Effector memory CD8-positive, alpha-beta T cell (primary cell): Measurements from ENCODE around the gene FGD4.
A peak's percentile ranks its signal among the peaks of the same experiment; 100 is the strongest.

Source experiments
- ATAC-seq: fragments of 150-1000 bp; cut with Tn5 transposase; replicated peaks from 2 replicates; pipeline ENCODE4 v1.10.0; 2021; ENCODE audit warnings: mild to moderate bottlenecking, moderate library complexity
- DNase-seq, 3 experiments: peaks; one replicate each; pipeline ENCODE4 v3.0.0; 2021
- H3K27ac Mint-ChIP-seq, 2 donors: one replicate each; pipeline ENCODE4 v1.8.0; 2022; ENCODE audit warnings: mild to moderate bottlenecking in 2 of 2, mixed read lengths in 2 of 2, moderate library complexity in 2 of 2
- H3K27me3 Mint-ChIP-seq, 2 donors: one replicate each; pipeline ENCODE4 v1.8.0; 2022; ENCODE audit warnings: mixed read lengths in 2 of 2
- H3K36me3 Mint-ChIP-seq: one replicate; pipeline ENCODE4 v1.8.0; 2022; ENCODE audit warnings: mild to moderate bottlenecking, moderate library complexity, mixed read lengths; ENCODE audit not compliant: insufficient read depth
- H3K4me1 Mint-ChIP-seq, 2 donors: one replicate each; pipeline ENCODE4 v1.8.0; 2022; ENCODE audit warnings: low read depth in 2 of 2, mixed read lengths in 2 of 2
- H3K4me3 Mint-ChIP-seq, 2 donors: one replicate each; pipeline ENCODE4 v1.8.0; 2022; ENCODE audit warnings: mild to moderate bottlenecking in 2 of 2, mixed read lengths in 2 of 2, moderate library complexity in 2 of 2
- H3K9me3 Mint-ChIP-seq, 2 donors: one replicate each; pipeline ENCODE4 v1.8.0; 2022; ENCODE audit warnings: mixed read lengths in 2 of 2

FGD4 gene

DNA sequence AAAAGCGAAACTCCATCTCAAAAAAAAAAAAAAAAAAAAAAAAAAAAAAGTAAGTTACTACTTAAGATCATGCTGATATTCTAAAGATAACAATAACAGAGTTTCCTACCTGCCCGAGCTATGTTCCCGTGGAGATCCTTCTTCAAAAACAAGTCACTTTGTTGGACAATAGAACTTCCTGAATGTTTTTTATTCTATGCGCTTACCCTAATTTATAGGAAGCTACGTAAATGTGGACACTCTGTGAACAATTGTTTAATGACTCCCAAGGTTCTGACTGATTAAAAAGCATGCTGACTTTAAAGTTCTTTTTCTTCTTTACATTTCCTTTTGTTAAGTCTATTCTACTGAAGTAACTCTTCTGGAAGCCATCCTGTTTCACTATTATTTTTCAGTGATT lies 52.5 kb downstream of the FGD4 start:
- no peak overlapping the region for H3K27ac Mint-ChIP-seq
- H3K9me3 Mint-ChIP-seq, result no peaks in the 10 kb centered on the region
- ATAC-seq (no peak), DNase-seq (no peak)
- H3K36me3 Mint-ChIP-seq, result no peaks in the 10 kb centered on the region
- H3K4me3 Mint-ChIP-seq, result no peak overlapping the region
- peaks cover 0 to 10% of the 10 kb centered on the region in 2 donors for H3K27me3 Mint-ChIP-seq
- no peaks in the 10 kb centered on the region for H3K4me1 Mint-ChIP-seq

DNA sequence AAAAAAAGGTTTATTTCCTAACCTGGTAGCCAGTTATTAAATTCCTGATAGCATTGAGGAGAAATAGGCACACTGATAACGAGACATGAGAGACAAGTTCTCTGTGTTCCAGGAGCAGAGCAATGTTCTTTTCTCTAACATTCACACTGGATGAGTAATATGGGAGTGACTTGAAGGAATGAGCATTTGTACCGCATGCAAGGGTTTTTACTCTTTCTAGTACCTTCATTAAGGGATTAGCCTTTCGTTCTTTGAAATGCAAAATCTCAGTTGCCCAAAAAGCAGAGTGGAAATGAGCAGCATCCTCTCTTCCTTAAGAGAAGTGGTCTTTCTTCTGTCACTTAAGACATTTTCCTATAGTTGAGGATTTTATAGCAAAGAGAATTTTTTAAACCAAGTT lies 54.7 kb downstream of the FGD4 start:
- Mint-ChIP-seq H3K4me3 (no peak overlapping the region), H3K9me3 (no peaks in the 10 kb centered on the region), H3K4me1 (no peaks in the 10 kb centered on the region), H3K36me3 (no peaks in the 10 kb centered on the region), H3K27ac (no peak overlapping the region), H3K27me3 (no peaks in the 10 kb centered on the region)
- ATAC-seq (no peak), DNase-seq (no peak)

DNA sequence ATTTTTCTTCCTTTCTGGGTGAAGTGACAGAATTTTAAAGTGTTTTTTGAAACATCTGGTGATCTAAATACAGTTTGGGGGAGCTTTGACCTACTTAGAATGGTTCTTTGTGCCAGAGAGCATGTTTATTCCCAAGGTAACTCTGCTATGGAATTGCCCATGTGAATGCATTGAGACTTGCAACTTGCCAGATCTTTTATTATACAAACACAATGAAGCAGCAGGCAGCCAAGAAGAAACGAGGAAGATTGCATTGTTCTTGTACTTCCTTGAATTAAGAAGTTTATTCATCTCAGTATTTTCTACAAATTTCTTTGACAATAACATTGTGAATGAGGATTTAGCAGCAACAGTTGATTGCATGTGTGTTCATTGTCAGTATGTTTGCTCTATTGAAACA lies 55.5 kb downstream of the FGD4 start:
- no peaks in the 10 kb centered on the region for H3K4me1 Mint-ChIP-seq
- H3K4me3 Mint-ChIP-seq, result no peak overlapping the region
- H3K27me3 Mint-ChIP-seq, result no peaks in the 10 kb centered on the region
- no peaks in the 10 kb centered on the region for H3K36me3 Mint-ChIP-seq
- no peak overlapping the region for H3K27ac Mint-ChIP-seq
- ATAC-seq (no peak), DNase-seq (no peak)
- H3K9me3 Mint-ChIP-seq, result no peaks in the 10 kb centered on the region

DNA sequence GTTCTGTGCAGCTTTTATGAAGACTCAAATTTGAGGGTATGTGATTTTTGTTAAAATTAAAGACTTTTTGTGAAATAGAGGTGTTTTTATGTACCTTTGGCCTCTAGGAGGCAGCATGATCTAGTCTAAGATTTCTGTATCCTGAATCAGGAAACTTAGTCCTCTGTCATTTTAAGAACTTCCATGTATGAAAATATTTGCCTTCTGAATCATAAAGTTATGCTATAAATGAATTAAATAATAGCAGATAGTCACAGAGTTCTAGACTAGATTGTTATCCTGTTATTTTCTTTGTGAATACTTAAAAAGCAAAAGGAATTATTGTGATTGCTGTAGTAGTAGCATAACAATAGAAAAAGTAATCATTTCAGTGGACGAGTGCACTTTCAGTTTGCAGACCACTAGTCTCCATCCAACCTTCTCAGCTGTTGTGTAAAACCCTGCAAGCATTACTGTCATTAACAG lies 56.3 kb downstream of the FGD4 start:
- Mint-ChIP-seq H3K27ac (peak overlapping the region; percentile 44 to 56), H3K9me3 (no peaks in the 10 kb centered on the region), H3K36me3 (no peaks in the 10 kb centered on the region), H3K27me3 (no peaks in the 10 kb centered on the region), H3K4me3 (peak overlapping the region in 1 of 2 donors; percentile 38), H3K4me1 (no peaks in the 10 kb centered on the region)
- ATAC-seq (no peak), DNase-seq (peak in 1 of 3 experiments; percentile 4)

DNA sequence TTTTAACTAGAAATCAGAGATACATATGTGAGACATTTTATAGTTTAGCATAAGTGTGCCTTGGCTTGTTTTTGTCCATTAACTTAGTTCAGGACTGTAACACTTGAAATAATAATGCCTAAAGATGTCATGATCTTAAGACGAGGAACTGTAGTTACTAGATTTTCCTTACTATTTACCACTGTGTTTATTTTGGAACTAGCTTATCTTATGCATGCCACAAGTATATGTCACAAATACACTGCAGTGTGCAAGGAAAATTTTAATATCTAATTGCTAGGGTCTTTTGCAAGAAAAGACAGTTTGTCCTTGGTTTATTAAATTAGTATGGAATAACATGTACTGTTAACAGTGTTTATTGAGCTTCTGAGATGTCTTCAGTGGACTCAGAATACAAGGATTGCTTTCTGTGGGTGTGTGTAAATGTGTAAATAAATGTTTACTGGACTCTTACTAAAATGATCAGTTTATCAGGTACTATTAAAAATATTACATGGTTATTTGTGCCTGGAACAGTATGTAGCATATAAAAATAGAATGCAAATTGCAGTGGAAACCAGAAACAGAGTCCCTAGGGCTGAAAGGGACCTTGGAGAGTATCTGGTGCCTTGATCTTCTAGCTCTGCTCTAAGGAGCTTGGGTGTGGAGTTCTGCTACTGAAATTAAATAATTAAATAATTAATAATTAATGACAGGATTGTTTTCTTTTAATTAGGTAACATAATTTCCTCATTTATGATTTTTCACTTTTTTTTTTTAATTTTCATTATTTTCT lies 58.1 kb downstream of the FGD4 start:
- ATAC-seq (no peak), DNase-seq (no peak)
- no peaks in the 10 kb centered on the region for H3K4me1 Mint-ChIP-seq
- H3K27me3 Mint-ChIP-seq, result no peaks in the 10 kb centered on the region
- H3K4me3 Mint-ChIP-seq, result no peak overlapping the region
- no peaks in the 10 kb centered on the region for H3K36me3 Mint-ChIP-seq
- no peaks in the 10 kb centered on the region for H3K9me3 Mint-ChIP-seq
- H3K27ac Mint-ChIP-seq, result no peak overlapping the region

DNA sequence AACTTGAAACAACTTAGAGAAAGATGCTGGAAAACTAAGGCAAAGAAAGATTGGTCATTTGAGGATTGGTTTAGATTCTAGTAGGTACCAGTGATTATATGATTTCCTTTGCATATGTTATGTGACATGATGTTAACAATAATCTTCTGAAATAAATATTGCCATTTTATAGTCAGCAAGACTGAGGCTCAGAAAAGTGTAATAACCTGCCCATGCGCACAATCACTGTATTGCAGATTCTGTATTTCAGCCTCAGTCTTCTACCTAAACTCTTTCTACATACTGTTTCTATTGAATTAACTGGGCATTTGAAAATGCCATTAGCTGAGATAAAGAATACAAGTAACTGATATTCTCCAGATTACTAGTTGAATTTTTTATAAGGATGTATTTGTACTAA lies 61.3 kb downstream of the FGD4 start:
- DNase-seq, result no peak
- no peak for ATAC-seq
- no peaks in the 10 kb centered on the region for H3K9me3 Mint-ChIP-seq

DNA sequence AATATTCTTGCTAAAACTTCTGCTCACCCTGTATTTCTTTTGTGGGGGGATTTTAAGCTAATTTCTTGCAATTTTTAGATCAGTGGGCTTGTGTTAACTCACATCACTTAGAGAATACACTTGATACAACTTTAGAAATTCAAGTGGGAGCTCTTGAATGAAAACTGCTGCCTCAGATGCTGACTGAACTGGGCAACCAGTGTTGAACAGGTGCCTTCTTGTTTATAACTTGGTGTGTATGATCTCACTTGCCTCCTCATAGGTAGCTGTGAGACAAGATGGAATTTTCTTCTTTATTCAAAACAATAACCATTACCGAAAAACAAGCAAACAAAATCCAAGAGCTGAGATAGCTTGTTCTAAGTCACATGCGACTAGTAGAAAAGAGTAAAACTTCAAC lies 63.5 kb downstream of the FGD4 start:
- Mint-ChIP-seq H3K27ac (no peak overlapping the region), H3K9me3 (no peaks in the 10 kb centered on the region), H3K4me1 (no peaks in the 10 kb centered on the region), H3K27me3 (no peaks in the 10 kb centered on the region), H3K36me3 (no peaks in the 10 kb centered on the region), H3K4me3 (no peak overlapping the region)
- DNase-seq (no peak), ATAC-seq (no peak)

More for the DNA sequence above, 61.3 kb downstream of the FGD4 start:
- H3K4me3 Mint-ChIP-seq, result no peak overlapping the region
- H3K27ac Mint-ChIP-seq, result no peak overlapping the region
- no peaks in the 10 kb centered on the region for H3K36me3 Mint-ChIP-seq
- no peaks in the 10 kb centered on the region for H3K4me1 Mint-ChIP-seq
- no peaks in the 10 kb centered on the region for H3K27me3 Mint-ChIP-seq

DNA sequence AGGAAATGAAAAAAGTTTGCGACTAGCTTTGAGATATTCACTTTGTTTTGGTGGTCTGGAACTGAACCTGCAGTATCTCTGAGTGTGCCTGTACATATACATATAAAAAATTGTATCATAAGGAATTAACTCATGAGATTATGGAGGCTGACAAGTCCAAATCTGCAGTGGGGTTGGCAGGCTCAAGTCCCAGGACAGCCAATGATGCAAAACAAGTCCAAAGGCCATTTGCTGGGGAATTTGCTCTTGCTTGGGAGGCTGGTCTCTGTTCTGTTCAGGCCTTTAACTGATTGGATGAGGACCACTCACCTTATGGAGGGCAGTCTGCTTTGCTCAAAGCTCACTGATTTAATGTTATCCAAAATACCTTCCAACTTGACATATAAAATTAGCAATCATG lies 66.8 kb downstream of the FGD4 start:
- Mint-ChIP-seq H3K4me1 (no peaks in the 10 kb centered on the region), H3K4me3 (no peak overlapping the region), H3K36me3 (no peaks in the 10 kb centered on the region), H3K9me3 (no peaks in the 10 kb centered on the region), H3K27me3 (no peaks in the 10 kb centered on the region), H3K27ac (no peak overlapping the region)
- DNase-seq, result no peak
- ATAC-seq, result no peak

DNA sequence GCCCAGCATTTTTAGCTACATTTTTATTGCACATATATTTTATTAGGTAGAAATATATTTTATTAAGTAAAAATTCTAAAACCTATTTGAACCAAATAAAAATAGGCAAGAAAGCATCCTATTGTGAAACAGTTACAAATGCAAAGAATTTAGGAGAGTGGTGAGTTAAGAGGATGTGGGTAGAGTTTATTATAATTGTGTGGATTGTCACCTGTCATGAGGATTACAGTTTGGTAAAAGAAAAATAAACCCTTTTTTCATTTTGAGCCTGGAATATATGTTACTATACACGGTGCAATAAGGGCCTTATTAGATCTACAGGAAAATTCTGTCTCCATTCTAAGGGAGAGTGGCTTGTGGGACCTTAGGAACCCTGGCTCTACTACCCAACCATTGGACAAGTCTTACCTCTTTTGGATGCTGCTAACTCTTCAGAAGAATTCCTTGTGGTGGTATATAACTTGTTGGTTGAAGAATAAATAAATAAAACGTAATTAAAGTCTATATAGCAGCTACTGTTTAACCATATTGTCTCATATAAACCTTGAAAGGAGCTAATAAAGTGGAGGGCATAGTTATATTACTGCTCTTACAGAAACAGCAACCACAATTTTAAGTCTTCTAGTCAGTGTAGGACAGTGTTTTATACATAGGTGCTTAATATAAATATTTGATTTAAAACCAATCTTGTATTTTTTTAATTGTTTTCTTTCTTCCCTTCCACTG lies 67.8 kb downstream of the FGD4 start:
- H3K36me3 Mint-ChIP-seq, result no peaks in the 10 kb centered on the region
- H3K4me3 Mint-ChIP-seq, result no peak overlapping the region

DNA sequence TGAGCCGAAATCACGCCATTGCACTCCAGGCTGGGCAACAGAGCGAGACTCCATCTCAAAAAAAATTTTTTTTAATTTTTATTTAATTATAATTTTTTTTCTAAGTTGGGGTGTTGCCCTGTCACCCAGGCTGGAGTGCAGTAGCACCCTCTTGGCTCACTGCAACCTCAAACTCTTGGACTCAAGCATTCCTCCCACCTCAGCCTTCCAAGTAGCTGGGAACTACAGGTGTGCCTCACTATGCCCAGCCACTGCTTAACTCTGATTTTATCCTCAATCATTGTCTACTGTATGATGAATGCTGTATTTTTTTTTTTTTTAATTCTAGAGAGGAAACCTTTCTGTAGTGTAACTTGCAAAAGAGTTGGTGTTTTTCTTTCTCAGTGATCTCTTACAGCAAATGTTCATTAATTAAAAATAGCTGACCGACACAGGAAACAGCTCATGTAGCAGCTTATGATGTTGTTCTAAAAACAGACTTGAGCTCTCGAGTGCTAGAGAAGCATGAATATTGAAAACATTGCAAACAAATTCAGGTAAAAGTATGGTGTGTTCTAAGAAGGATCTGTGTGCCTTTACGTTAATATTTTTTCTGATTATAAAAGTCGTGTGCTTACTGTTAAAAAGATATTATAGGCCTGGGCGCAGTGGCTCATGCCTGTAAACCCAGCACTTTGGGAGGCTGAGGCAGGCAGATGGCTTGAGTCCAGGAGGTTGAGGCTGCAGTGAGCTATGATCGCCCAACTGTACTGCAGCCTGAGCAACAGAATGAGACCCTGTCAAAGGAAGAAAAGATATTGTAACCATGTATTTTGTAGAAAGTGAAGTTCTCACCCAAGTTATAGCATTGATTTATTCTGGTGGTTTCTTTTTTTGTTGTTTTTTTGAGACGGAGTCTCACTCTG lies 68.9 kb downstream of the FGD4 start:
- Mint-ChIP-seq H3K4me1 (no peaks in the 10 kb centered on the region), H3K4me3 (no peak overlapping the region), H3K27me3 (no peaks in the 10 kb centered on the region), H3K9me3 (no peaks in the 10 kb centered on the region), H3K36me3 (no peaks in the 10 kb centered on the region), H3K27ac (no peak overlapping the region)
- ATAC-seq (no peak), DNase-seq (no peak)

More for the DNA sequence above, 67.8 kb downstream of the FGD4 start:
- no peak overlapping the region for H3K27ac Mint-ChIP-seq
- ATAC-seq (no peak), DNase-seq (no peak)
- H3K27me3 Mint-ChIP-seq, result no peaks in the 10 kb centered on the region
- H3K9me3 Mint-ChIP-seq, result no peaks in the 10 kb centered on the region
- H3K4me1 Mint-ChIP-seq, result no peaks in the 10 kb centered on the region

DNA sequence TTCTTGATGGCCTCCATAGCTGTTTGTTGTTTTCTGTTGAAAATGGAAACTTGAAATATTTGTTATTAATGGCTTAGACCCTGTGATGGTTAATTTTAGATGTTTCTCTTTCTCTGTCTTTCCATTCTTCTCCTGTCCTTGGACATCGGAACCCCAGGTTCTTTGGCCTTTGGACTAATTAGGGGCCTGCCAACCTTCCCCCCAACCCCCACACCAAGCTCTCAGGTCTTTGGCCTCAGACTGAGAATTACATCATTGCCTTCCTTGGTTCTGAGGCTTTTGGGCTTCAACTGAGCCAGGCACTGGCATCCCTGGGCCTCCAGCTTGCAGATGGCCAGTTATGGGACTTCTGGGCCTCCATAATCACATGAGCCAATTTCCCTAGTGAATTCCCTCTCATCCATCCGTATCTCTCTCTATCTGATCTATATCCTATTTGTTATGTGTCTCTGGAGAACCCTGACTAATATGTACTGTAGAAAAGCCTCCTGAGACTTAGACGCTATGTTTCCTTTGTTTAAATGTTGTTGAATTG lies 71.6 kb downstream of the FGD4 start:
- no peaks in the 10 kb centered on the region for H3K36me3 Mint-ChIP-seq
- H3K4me3 Mint-ChIP-seq, result no peak overlapping the region
- DNase-seq (no peak), ATAC-seq (no peak)
- H3K27ac Mint-ChIP-seq, result no peak overlapping the region
- H3K27me3 Mint-ChIP-seq, result no peaks in the 10 kb centered on the region
- no peaks in the 10 kb centered on the region for H3K9me3 Mint-ChIP-seq
- H3K4me1 Mint-ChIP-seq, result no peaks in the 10 kb centered on the region

DNA sequence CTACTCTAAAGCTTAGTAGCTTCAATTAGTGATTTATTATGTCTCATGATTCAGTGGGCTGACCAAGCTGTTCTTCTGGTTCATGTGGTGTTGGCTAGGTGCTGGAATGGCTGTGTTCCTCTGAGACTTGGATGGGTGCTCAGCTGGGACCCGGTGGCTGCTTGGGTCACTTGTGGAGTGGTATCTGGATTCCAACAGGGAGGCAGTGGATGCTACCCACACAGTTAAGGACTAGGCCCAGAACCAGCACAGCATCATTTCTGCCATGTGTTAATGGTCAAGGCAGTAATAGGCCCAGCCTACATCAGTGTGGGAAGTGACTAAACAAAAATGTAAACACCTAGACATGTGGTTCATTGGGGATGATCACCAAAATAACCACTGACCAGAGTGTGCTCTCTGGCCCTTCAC lies 72.2 kb downstream of the FGD4 start:
- H3K4me1 Mint-ChIP-seq, result no peaks in the 10 kb centered on the region
- no peak for DNase-seq
- no peak overlapping the region for H3K27ac Mint-ChIP-seq
- H3K27me3 Mint-ChIP-seq, result no peaks in the 10 kb centered on the region
- no peaks in the 10 kb centered on the region for H3K9me3 Mint-ChIP-seq
- ATAC-seq, result no peak
- H3K4me3 Mint-ChIP-seq, result no peak overlapping the region
- no peaks in the 10 kb centered on the region for H3K36me3 Mint-ChIP-seq

DNA sequence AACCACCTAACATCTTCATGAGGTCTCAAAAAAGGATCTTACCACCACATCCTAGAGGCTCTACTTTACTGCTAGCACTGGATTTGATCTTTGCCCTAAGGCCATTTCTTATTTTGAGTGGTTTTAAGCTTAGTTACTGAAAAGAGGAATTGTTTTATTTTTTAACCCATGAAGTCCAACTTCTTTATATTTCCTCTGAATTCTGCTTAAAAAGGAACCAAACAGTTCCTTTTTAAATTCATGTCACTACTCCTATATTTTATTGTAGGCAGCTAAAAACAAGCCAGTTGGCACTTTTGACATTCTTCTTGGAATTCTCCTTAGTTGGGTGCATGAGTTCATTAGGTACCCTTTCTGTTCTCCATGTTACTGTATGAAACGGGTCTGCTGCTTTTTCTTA lies 76.4 kb downstream of the FGD4 start:
- no peaks in the 10 kb centered on the region for H3K4me1 Mint-ChIP-seq
- H3K9me3 Mint-ChIP-seq, result no peaks in the 10 kb centered on the region

More for the DNA sequence above, 76.4 kb downstream of the FGD4 start:
- Mint-ChIP-seq H3K27ac (no peak overlapping the region), H3K27me3 (peaks cover 10 to 17% of the 10 kb centered on the region in 2 donors), H3K36me3 (no peaks in the 10 kb centered on the region), H3K4me3 (no peak overlapping the region)
- no peak for DNase-seq
- ATAC-seq, result no peak
